K562 (cell line): ENCODE measurements around the gene ANK3. TPM values are rescaled to one million over a fixed set of nuclear protein-coding genes. Genes with fewer than 3 reads are reported as not detected.

Source experiments
- ATAC-seq: fragments of 200-7000 bp; cut with Tn5 transposase; 3 replicates; pipeline ENCODE4 v1.9.1; 2020; ENCODE audit warnings: moderate library complexity
- BruUV-seq: library from RNA; stranded (reverse); fragments of 400-500 nt; replicated peaks from 2 replicates; lab custom pipeline; 2021; lab: Mats Ljungman, UMichigan
- CTCF ChIA-PET: fragments of 300-600 bp; formaldehyde crosslinking; extraction: SDS; loops from one replicate; lab custom pipeline; 2021; ENCODE audit warnings: low intra/inter-chr PET ratio; lab: Yijun Ruan, JAX
- POLR2A ChIA-PET: fragments of 300-600, 350-650 bp; sonication (Branson Sonifier 250); formaldehyde crosslinking; extraction: SDS; loops from one replicate; lab custom pipeline; 2021; ENCODE audit warnings: antibody characterized with exemption, inconsistent platforms; lab: Yijun Ruan, JAX
- DNase-seq, 4 experiments: peaks; one replicate each; pipeline versions ENCODE4 v3.0.0 to v3.0.0-alpha.2; 2011 to 2018; ENCODE audit warnings: low spot score in 3 of 4, mixed read lengths in 3 of 4; ENCODE audit errors: extremely low read depth in 1 of 4
- FAIRE-seq: peaks from 2 replicates; lab custom pipeline; 2011; peaks lifted over from hg19 to GRCh38; lab: Jason Lieb, UNC
- H2AFZ ChIP-seq: 2 replicates; pipeline ENCODE4 v1.6.0; 2011; ENCODE audit warnings: low read depth, low read length, control low read depth, inconsistent platforms
- H3K27ac ChIP-seq: fragments of 200-600 bp; 3 replicates; pipeline ENCODE4 v1.8.0; 2011; ENCODE audit warnings: low read depth, mild to moderate bottlenecking, control low read depth, inconsistent platforms, low read length, moderate library complexity, mixed read lengths; ENCODE audit errors: extremely low read depth
- H3K27me3 ChIP-seq, 2 experiments: fragments of 300-600 bp in 1 of 2; 2 replicates in 1 of 2; 3 replicates in 1 of 2; pipeline versions ENCODE4 v1.6.0 to v1.8.0; 2011; ENCODE audit warnings: inconsistent platforms in 2 of 2, low read length in 2 of 2, mild to moderate bottlenecking in 1 of 2, mixed read lengths in 1 of 2, moderate library complexity in 1 of 2; ENCODE audit not compliant: control insufficient read depth in 2 of 2, insufficient read depth in 2 of 2
- H3K36me3 ChIP-seq: fragments of 300-600 bp; 3 replicates; pipeline ENCODE4 v1.8.0; 2011; ENCODE audit warnings: mild to moderate bottlenecking, low read length, inconsistent platforms; ENCODE audit not compliant: control insufficient read depth, insufficient read depth
- H3K4me1 ChIP-seq, 2 experiments: fragments of 200-600 bp in 1 of 2; replicated peaks in 1 of 2; 2 replicates in 1 of 2; 3 replicates in 1 of 2; pipeline versions ENCODE4 v1.5.1 to v1.8.0; 2011; ENCODE audit warnings: inconsistent platforms in 2 of 2, low read length in 2 of 2, mild to moderate bottlenecking in 1 of 2, mixed read lengths in 1 of 2, moderate library complexity in 1 of 2; ENCODE audit not compliant: control insufficient read depth in 2 of 2, insufficient read depth in 2 of 2
- H3K4me2 ChIP-seq: 2 replicates; pipeline ENCODE4 v1.6.1; 2011; ENCODE audit warnings: low read length, control low read depth, inconsistent platforms, mixed read lengths; ENCODE audit not compliant: insufficient read depth
- H3K4me3 ChIP-seq: fragments of 200-600 bp; sonication (generic), shearing (Covaris generic); 2 replicates; pipeline ENCODE4 v1.5.1; 2016; ENCODE audit warnings: control low read depth, inconsistent platforms
- H3K79me2 ChIP-seq: fragments of 200-600 bp; 3 replicates; pipeline ENCODE4 v1.8.0; 2011; ENCODE audit warnings: low read length, inconsistent platforms; ENCODE audit not compliant: control insufficient read depth, insufficient read depth
- H3K9ac ChIP-seq, 2 experiments: 2 replicates each; pipeline versions ENCODE4 v1.6.0 to v1.6.1; 2011; ENCODE audit warnings: low read depth in 2 of 2, low read length in 2 of 2, control low read depth in 1 of 2, inconsistent platforms in 1 of 2, mild to moderate bottlenecking in 1 of 2, mixed read lengths in 1 of 2; ENCODE audit not compliant: insufficient read depth in 1 of 2
- H3K9me1 ChIP-seq: one replicate; pipeline ENCODE4 v1.6.0; 2011; ENCODE audit warnings: inconsistent platforms, mild to moderate bottlenecking, low read length, moderate library complexity; ENCODE audit not compliant: control insufficient read depth, insufficient read depth
- H3K9me3 ChIP-seq: replicated peaks from 2 replicates; pipeline ENCODE4 v1.5.1; 2011; ENCODE audit warnings: low read depth, low read length, inconsistent platforms; ENCODE audit not compliant: control insufficient read depth, insufficient read depth
- H4K20me1 ChIP-seq: replicated peaks from 2 replicates; pipeline ENCODE4 v1.6.1; 2011; ENCODE audit warnings: low read length, inconsistent platforms, mixed read lengths; ENCODE audit not compliant: control insufficient read depth, insufficient read depth
- GATA2 ChIP-seq: sonication (generic); formaldehyde crosslinking; IDR thresholded peaks from 2 replicates; pipeline ENCODE4 v1.4.0; 2020; ENCODE audit warnings: mild to moderate bottlenecking, missing genetic modification reagents
- GTF2E2 ChIP-seq: fragments of 200-800 bp; sonication (Bioruptor generic); IDR thresholded peaks from 2 replicates; pipeline ENCODE4 v1.6.1; 2016; ENCODE audit warnings: missing genetic modification characterization, missing compliant biosample characterization
- MCM3 ChIP-seq: fragments of 450-650 bp; IDR thresholded peaks from 2 replicates; pipeline ENCODE4 v1.6.1; 2016
- NFATC3 ChIP-seq: fragments of 450-650 bp; IDR thresholded peaks from 2 replicates; pipeline ENCODE4 v1.6.1; 2017; ENCODE audit warnings: mild to moderate bottlenecking
- NFIX ChIP-seq: fragments of 250-450 bp; sonication (Bioruptor Pico); IDR thresholded peaks from 2 replicates; pipeline ENCODE4 v1.4.0; 2020; ENCODE audit warnings: low read depth, mild to moderate bottlenecking, moderate library complexity
- NFRKB ChIP-seq: fragments of 450-650 bp; IDR thresholded peaks from 2 replicates; pipeline ENCODE4 v1.6.1; 2016; ENCODE audit warnings: low read depth
- NKRF ChIP-seq: fragments of 450-650 bp; IDR thresholded peaks from 2 replicates; pipeline ENCODE4 v1.6.1; 2016; ENCODE audit warnings: borderline replicate concordance
- NR2C2 ChIP-seq, 2 experiments: fragments of 200-800 bp in 1 of 2; sonication (Bioruptor generic) in 1 of 2; sonication (generic) in 1 of 2; formaldehyde crosslinking in 1 of 2; IDR thresholded peaks; 2 replicates each; pipeline versions ENCODE4 v1.6.1 to v1.8.0; 2016 to 2022; ENCODE audit warnings: mild to moderate bottlenecking in 1 of 2, missing compliant biosample characterization in 1 of 2, missing genetic modification characterization in 1 of 2, missing genetic modification reagents in 1 of 2
- PTRF ChIP-seq: fragments of 450-650 bp; IDR thresholded peaks from 2 replicates; pipeline ENCODE4 v1.6.1; 2016; ENCODE audit warnings: mild to moderate bottlenecking, missing genetic modification characterization, missing compliant biosample characterization
- ZNF165 ChIP-seq: fragments of 250-450 bp; sonication (Bioruptor Pico); IDR thresholded peaks from 2 replicates; pipeline ENCODE4 v1.4.0; 2020; ENCODE audit warnings: borderline replicate concordance
- ZNF436 ChIP-seq: fragments of 250-450, 450-650 bp; sonication (Bioruptor Pico); formaldehyde crosslinking; IDR thresholded peaks from 2 replicates; pipeline ENCODE4 v1.7.0; 2020; ENCODE audit warnings: mild to moderate bottlenecking
- ZNF584 ChIP-seq: fragments of 200-800 bp; sonication (Bioruptor generic); IDR thresholded peaks from 2 replicates; pipeline ENCODE4 v1.6.1; 2016; ENCODE audit warnings: low read depth, mild to moderate bottlenecking, missing genetic modification characterization, missing compliant biosample characterization
- WGBS: fragments of 100-300 bp; shearing (Covaris generic); methylation state at CpG from one replicate; pipeline ENCODE4 v1.1.6; 2016; ENCODE audit warnings: low coverage, mixed read lengths; ENCODE audit not compliant: insufficient coverage; ENCODE audit errors: missing lambda C conversion rate; 5-methylcytosine and 5-hydroxymethylcytosine counted together
- in situ Hi-C: fragments of 300-500 bp; cut with MboI; formaldehyde crosslinking; loops from 4 replicates; pipeline ENCODE4 v1.15.0; 2018; ENCODE audit warnings: inconsistent platforms, mixed read lengths
- intact Hi-C: fragments of 100-400 bp; cut with micrococcal nuclease; formaldehyde crosslinking; loops from 2 replicates; pipeline ENCODE4 v1.14.2; 2022
- polyA plus RNA-seq, 8 experiments: library from polyadenylated mRNA; depleted of rRNA in 4 of 8; stranded (reverse) in 5 of 8; unstranded in 3 of 8; fragments of >200 nt; fragmentation: Nextera tagmentation in 2 of 8; fragmentation: Illumina TruSeq in 1 of 8; extraction: Ambion mirVana in 2 of 8; extraction: Trizol in 1 of 8; gene quantifications; 2 replicates each; pipeline versions ENCODE4 v1.2.1 to v1.2.3, GENCODE V29; 2011 to 2014; ENCODE audit warnings: inconsistent platforms in 1 of 8, missing spikeins in 1 of 8
- total RNA-seq, 7 experiments: library from RNA; depleted of rRNA in 6 of 7; stranded (reverse); fragments of >200 nt in 6 of 7; fragmentation: Illumina TruSeq in 2 of 7; extraction: Trizol in 2 of 7; gene quantifications; 2 replicates each; pipeline versions ENCODE4 v1.2.1 to v1.2.3, GENCODE V29; 2011 to 2021; ENCODE audit warnings: low replicate concordance in 1 of 7

ANK3 gene
- total and polyA plus RNA-seq, 9 of the 15 experiments (the other 6 are each of a cell fraction or from before 2014, with no cell fraction given), result 10.0 to 32.3 (median 17.9) TPM

- no peak for TF ChIP-seq NFRKB
- TF ChIP-seq ZNF165 (CRISPR knock-in tag), result no peak
- TF ChIP-seq NFIX (CRISPR knock-in tag), result no peak
- no peak for TF ChIP-seq GATA2
- no peak for TF ChIP-seq MCM3
- no peak for TF ChIP-seq PTRF (tag)
- TF ChIP-seq NR2C2 (CRISPR knock-in tag; IDR thresholded peaks at IDR 0.05), result no peak
- TF ChIP-seq NR2C2 (tag; IDR thresholded peaks at IDR 0.05), result 0 out of 2 replicates have a peak, but pooled peaks have one; percentile 18
- TF ChIP-seq ZNF436 (CRISPR knock-in tag), result no peak
- TF ChIP-seq GTF2E2 (tag), result no peak
- no peak for TF ChIP-seq NKRF
- peak; percentile 31; the same call in 1 of the 2 replicates for TF ChIP-seq ZNF584 (CRISPR knock-in tag)
- no peak for TF ChIP-seq NFATC3
- ATAC-seq (no peak), FAIRE-seq (no peak), DNase-seq (no peak)
- no peak overlapping the region for H3K9ac ChIP-seq
- intact Hi-C loops, result no loop called here
- peaks cover 0 to 38% of the 10 kb centered on the region in 2 experiments; a peak in 3 of 5 replicates for H3K4me1 ChIP-seq
- no peaks in the 10 kb centered on the region for H3K27me3 ChIP-seq
- in situ Hi-C loops, result no loop called here
- ChIA-PET POLR2A (no interaction called here), CTCF (interaction anchor here (0.5 kb wide), 1 partner anchor 1091 kb away, joined by 4 read pairs; no protein-coding TSS in a partner anchor)
- no peak overlapping the region for H3K27ac ChIP-seq
- no peaks in the 10 kb centered on the region for H3K36me3 ChIP-seq
- no peak overlapping the region for H2AFZ ChIP-seq
- H3K9me3 ChIP-seq, result no peaks in the 10 kb centered on the region
- H3K79me2 ChIP-seq, result 0 out of 3 replicates have a peak, but pooled peaks cover 4% of the 10 kb centered on the region
- WGBS, result 77% methylated on average over 1 of the region's 1 CpG
- no peaks in the 10 kb centered on the region for H4K20me1 ChIP-seq
- H3K9me1 ChIP-seq, result no peaks in the 10 kb centered on the region
- H3K4me3 ChIP-seq, result no peak overlapping the region
- no TSS peak for BruUV-seq
- H3K4me2 ChIP-seq, result no peak overlapping the region
Measured at GRCh38 chr10:60281331-60281730, 108.3 kb downstream of the ANK3 start.
